Stimulated activated CD4-positive, alpha-beta T cell treated with anti-CD3 and anti-CD28 coated beads, TNF-alpha, amount 100 ng/mL, for 1 hour (primary cell): ENCODE measurements around the gene CFAP52.
"Not testable (repeated sequence)": the region's sequence is repeated elsewhere in the genome, so short reads cannot be mapped to it uniquely, and the experiment has no call there.

Source experiments
- DNase-seq, 3 donors: peaks; one replicate each; pipeline ENCODE4 v3.0.0-alpha.2; 2020; ENCODE audit warnings: low read depth in 3 of 3, low spot score in 1 of 3

The CFAP52 gene

DNA sequence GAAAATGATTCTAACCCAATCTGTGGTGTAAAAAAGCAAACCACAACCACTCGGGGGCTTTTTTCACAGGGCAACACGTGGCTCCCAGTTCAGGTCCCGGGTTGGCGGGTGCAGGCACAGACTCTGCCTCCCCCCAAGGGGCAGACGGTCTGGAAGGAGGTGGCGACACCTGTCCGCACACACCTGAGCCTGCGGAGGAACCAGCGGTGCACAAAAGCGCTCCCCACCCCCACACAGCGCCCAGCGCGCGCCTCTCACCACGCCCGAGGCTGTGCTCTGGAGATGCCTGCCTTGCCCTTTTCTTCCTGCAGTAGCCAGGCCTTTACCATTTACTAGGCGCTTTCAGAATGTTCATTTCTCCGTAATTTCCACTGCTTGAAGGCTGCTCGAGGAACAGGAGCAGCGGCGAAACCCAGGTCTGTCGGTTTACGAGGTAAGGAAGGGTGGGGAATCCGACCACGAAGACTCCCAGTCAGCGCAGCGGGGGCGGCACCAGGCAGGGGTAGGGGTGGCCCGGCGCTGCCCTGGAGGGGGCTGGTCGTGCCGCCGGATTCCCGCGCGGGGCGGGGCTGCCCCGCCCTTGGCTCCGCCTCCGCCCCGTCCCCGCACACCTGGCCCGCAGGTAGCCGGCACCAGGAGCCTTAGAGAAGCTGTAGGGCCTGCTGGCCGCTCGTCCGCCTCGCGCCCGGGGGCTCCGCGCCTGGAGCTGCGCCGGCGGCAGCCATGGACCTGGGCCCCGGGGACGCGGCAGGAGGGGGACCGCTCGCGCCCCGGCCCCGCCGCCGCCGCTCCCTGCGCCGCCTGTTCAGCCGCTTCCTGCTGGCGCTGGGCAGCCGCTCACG lies 68.7 kb downstream of the CFAP52 start, which contains the start of gene USP43:
USP43 (plus strand) TSS at position 608 of the 842 bp plus-strand sequence; CDS start at position 724, 116 bp downstream.
- DNase-seq, result peak in 1 of 3 donors; percentile 5

DNA sequence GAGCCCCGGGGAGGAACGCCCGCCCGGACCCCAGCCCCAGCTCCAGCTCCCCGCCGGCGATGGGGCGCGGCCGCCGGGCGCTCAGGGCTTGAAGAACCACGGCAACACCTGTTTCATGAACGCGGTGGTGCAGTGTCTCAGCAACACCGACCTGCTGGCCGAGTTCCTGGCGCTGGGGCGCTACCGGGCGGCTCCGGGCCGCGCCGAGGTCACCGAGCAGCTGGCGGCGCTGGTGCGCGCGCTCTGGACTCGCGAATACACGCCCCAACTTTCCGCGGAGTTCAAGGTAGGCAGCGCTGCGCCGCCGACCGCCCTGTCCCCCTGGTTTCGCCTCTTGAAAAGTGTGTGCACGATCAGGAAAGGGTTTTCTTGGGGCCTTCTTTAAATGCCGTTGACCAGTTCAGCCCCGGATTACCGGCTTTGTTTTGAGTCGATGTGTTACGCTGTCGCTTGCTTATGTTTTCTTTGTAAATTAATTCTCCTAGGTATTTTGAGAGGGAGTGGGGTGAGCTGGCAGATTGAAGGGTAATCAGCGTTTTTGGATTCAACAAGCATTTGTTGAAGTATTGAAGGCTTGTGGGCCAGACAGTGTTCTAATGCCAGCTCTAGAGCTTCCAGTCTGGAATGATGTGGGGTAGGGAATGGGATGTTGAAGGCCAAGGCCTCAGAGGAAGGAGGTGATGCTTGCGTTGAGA lies 69.6 kb downstream of the CFAP52 start:
- DNase-seq, result no peak

DNA sequence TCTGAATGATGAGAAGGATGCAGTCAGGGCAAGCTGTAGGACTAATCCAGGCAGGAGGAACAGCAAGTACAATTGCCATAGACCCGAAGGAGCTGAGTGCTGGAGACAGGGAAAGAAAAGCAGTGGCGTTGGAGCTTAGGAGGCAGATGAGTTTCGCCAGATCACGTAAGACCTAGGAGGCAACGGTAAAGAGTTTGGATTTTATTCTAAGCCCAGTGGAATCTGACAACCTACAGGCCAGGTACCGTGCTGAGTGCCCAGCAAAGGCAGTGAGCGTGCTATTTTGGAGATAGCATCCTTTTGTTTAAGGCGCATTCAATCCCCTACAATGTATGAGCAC lies 70.1 kb downstream of the CFAP52 start:
- DNase-seq, result no peak

DNA sequence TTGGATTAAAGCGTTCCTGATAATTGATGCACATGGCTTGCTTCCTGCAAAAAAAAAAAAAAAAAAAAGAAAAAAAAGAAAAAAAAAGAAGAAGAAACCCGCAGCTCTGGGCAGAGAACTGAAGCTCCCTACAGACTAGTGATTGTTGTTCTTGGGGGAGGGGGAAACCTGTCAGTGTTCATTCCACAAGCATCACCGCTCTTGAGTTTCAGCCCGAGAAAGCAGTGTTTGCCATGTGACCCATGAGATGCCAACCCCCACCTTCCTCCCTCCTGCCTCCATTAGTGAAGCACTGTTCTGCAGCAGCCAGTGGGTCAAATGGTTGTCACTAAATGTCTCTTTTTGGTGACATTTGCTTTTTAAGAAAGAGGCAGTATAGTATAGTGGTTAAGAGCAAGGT lies 70.6 kb downstream of the CFAP52 start:
- DNase-seq, result no peak

DNA sequence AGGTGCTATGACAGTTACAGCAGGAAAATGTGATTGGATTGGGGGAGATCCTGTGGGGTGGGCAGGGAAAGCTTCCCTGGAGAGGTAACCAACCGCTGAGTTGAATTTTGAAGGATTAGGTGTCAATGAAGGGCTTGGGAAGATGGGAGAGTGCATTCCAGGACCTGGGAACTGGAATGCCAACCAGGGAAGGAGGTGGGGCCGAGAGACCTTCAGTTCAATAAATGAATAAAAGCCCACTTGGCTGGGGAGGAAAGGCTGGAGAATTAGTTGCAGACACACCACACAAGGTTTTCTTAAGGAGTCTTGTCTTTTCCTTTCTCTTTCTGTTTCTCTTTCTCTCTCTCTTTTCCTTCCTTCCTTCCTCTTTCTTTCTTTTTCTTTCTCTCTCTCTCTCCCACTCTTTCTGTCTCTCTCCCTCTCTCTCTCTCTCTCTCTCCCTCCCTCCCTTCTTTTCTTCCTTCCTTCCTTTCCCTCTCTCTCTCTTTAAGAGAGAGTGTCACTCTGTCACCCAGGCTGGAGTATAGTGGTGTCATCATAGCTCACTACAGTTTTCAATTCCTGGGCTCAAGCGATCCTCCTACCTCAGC lies 72.2 kb downstream of the CFAP52 start:
- DNase-seq, result no peak

DNA sequence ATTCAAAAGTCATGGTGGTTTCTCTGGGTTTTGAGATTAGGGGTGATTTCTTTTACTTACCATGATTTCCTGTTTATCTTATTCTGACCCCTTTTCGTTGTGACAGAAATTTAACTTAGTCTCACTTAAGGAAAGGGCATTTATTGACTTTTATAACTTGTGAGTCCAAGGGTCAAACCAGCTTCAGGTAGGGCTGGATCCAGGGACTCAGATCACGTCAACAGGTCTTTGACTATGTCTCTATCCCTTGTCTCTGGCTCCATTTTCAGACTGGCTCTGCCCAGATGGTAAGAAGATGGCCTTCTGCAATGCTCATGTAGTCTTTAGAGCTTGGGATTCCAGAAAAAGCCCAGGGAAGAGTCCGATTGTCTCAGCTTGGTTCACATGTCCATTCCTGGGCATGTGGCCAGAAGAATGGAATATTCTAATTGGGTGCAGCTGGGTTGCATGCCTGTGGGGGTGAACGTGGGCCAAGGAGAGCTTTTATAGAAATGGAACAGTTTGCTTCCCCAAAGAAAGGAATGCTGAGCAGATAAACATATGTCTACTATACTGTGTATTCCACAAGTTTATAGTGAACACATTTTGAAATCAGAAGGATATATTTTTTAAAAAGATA lies 82.3 kb downstream of the CFAP52 start:
- DNase-seq, result no peak

DNA sequence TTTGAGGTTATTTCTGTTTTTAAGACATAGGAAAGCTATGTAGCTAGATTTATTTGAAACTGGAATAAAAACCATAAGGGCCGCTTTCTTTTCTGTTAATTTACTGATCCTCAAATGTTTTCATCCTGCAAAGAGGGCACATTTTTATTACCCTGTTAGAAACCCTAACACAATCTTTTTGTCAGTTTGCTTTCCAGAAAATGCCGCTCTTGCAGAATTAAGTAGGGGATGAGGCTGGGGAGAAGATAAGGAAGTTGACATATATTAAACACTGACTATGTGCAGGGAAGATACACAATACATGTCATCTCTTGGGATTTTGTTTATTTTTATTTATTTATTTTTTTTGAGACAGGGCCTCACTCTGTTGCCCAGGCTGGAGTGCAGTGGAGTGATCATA lies 84.6 kb downstream of the CFAP52 start:
- no peak for DNase-seq

DNA sequence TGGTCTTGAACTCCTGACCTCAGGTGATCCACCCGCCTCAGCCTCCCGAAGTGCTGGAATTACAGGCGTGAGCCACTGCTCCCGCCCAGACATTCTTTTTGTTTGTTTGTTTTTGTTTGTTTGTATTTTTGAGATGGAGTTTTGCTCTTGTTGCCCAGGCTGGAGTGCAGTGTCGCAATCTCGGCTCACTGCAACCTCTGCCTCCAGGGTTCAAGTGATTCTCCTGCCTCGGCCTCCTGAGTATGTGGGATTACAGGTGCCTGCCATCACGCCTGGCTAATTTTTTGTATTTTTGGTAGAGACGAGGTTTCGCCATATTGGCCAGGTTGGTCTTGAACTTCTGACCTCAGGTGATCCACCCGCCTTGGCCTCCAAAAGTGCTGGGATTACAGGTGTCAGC lies 87.1 kb downstream of the CFAP52 start:
- not testable (repeated sequence) for DNase-seq

DNA sequence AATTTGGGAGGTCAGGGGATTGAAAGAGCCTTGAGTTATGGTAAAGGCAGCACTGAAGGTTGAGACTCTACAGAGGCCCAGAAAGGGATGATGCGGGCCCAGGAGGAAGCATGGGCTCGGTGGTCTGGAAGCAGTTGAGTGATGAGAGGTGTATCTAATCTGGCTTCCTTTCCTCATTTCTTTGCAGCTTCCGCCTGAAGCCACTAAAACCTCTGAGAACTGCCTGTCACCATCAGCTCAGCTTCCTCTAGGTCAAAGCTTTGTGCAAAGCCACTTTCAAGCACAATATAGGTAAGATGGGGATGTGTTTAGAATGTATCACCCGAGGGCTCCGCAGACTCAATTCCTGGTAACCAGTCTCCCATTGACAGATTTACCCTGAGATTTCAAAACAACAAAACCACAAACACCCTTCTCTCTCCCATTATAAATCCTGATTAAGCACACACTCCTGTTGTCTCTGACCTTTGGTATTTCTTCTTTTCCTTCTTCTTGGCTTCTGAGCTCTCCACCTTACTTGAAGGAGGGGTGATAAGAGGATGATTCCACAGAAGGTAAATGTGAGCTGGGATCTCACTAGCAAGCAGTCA lies 90.1 kb downstream of the CFAP52 start:
- DNase-seq, result no peak

DNA sequence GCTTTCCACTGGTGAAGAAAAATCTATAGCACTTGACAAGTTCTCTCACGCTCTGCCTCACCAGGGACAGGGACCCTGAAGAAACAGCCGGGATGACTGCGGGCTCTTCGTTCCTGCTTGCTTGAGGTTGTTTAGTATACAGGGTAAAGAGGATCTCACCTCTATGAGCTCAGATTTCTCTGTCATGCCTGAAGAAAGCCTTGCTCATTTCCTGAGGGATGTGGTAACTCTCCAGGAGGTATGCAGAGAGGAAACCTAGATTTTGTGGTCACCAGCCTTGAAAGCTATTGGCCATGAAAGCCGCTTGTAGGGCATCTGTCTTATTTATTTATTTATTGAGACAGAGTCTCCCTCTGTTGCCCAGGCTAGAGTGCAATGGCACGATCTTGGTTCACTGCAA lies 92.1 kb downstream of the CFAP52 start:
- DNase-seq, result no peak

DNA sequence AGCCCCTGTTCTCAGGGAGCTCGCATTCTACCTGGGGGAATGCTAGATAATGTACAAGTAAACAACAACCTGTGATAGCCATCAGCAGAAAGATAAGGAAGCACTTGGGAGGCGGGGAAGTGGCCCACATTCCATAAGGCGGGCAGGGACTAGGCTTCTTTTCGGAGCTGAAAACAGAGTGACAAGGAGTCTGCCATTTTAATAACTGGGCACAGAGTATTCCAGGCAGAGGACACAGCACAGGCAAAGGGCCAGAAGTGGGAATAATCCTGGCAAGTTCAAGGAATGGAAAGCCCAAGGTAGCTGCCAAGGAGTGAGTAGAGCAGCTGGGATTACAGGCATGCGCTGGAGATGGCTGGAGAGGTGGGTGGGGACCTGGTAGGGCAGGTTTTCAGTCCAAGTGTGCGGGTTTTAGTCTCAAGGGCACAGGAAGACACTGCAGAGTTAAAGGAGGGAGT lies 93.1 kb downstream of the CFAP52 start:
- no peak for DNase-seq

DNA sequence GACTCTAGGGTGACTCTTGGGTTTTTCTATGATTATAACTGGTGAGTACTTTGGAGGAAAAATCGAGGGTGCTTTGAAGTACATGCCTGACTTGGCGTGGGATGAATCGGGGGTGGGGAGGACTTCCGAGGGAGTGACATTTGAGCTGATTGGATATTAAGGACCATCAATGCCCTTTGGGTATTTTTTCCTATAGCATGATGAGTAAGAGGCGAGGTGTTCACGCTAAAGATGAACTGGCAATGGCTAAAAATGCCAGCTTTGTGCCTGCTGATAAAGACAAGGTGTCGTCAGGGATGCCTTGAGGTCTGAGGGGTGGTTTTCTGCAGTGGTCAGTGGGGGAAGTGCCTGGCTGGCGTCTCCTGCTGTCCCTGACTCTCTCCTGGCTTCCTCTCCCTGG lies 94.2 kb downstream of the CFAP52 start:
- no peak for DNase-seq

DNA sequence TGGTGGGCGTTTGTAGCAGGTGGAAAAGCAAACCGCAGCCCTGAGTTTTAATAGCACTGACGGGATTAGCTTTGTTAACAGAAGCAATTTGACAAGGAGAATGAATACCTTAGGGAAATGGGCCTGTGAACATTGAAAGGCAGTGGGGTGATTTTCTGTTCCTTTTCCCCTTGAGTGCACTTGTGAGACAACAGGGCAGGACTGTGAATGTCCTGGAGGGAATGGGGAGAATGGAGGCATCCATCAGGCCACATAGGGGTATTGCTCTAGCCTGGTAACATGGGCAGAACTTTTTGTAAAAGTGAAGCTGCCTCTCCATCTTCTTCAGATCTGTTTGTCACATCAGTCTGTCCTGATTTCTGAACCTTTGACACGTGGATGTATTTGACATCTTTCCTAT lies 95.1 kb downstream of the CFAP52 start:
- no peak for DNase-seq

DNA sequence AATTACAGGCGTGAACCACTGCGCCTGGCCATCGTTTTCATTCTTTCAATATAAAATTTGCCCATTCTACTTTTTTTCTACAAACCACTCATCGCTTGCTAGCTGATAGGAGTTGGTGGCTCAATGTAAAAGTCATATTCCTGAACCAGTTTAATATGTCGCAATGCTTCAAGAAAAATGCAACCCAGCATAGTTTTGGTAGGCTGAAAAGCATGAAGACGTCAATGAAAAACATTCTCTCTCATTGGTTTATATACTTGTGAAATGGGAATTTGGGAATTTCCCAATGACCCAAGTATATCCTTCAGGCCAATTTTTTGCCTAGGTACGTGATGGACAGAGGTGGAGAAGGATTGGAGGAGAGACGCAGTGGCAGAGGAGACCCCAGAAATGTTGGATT lies 95.8 kb downstream of the CFAP52 start:
- DNase-seq, result no peak

DNA sequence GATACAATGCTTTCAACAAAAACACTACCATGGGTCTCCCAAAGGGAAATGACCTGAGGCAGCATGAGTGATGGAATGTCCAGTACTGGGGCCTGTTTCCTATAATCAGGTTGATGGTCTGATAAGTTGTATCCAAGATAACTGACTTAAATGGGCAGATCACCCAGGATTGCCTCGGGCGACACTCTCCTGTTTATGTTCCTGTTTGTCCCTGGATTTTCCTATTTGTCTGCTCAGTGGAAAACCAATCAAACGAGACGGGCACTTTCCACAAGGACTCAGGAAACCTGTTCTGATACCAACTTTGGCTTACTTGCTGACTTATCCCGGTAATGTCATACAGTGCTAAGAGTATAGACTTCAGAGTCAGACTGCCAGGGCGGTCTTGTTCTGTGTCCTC lies 96.2 kb downstream of the CFAP52 start:
- no peak for DNase-seq

DNA sequence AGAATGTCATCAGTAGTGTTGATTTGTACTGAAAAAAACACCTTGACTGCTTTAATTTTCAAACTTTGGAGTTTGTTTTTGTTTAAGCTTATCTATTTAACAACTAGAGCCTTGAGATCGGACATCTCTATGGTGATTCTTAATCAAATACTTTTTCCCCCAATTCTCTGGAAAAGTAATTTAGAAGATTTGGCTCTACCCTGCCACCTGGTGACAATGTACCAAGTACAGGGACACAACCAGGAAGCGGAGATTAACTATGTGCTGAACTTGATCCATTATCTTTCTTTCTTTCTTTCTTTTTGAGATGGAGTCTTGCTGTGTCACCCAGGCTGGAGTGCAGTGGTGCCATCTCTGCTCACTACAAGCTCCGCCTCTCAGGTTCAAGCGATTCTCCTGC lies 99.6 kb downstream of the CFAP52 start:
- DNase-seq, result no peak

DNA sequence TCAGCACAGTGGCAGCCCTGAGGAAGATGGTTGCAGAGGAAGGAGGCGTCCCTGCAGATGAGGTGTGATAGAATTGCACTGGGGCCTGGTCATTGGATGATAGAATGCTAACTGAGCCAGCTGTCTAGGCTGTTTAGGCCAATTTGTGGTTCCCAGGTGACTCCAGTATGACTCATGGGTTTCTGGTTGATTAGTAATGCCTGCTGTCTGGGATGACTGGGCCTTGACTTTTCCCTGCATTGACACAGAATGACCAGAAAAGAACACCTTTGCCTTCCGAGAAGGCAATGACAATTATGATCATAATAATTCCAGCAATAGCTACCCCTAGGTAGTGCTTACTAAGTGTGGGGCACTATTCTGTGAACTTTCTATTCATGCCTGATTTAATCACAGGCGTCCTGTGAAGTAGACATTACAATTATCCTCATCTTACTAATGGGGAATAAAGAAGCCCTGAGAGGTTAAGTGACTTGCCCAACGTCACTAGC lies 100.4 kb downstream of the CFAP52 start:
- no peak for DNase-seq

DNA sequence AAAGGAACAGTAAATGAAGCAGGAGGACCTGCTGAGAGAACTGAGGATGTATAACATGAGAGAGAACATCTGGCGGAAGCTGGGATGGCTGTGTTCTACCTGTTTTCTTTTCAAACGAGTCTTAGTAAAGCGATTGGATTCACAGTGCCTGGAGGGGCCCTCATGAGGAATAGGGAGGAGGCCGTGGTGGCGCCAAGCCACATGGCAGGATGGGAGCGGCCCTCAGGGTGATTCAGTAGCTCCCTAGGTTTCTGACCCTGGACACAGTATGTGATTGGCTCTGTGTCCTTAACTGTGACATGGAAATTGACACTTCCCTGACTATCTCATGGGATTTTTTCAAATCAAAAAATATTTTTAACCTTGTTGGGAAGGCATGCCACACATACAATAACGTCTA lies 101.0 kb downstream of the CFAP52 start:
- no peak for DNase-seq

DNA sequence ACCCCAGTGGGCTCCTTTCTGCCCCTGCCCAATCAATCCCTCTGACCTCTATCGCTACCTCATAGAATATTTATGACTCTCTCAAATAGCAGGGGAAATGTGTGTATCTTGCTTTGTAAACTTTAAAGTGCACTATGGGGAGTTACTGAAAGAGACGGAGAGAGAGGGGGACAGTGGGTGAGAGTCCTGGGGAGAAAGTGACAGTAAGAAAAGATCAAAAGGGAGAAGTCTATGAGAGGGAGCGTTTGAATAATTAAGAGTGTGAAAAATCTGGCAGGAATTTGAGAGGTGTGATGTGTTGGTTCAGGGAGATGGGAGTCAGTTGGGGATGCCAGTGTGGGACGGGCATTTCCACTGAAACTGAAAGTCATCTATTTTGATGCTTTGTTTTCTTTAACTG lies 101.5 kb downstream of the CFAP52 start:
- DNase-seq, result no peak

DNA sequence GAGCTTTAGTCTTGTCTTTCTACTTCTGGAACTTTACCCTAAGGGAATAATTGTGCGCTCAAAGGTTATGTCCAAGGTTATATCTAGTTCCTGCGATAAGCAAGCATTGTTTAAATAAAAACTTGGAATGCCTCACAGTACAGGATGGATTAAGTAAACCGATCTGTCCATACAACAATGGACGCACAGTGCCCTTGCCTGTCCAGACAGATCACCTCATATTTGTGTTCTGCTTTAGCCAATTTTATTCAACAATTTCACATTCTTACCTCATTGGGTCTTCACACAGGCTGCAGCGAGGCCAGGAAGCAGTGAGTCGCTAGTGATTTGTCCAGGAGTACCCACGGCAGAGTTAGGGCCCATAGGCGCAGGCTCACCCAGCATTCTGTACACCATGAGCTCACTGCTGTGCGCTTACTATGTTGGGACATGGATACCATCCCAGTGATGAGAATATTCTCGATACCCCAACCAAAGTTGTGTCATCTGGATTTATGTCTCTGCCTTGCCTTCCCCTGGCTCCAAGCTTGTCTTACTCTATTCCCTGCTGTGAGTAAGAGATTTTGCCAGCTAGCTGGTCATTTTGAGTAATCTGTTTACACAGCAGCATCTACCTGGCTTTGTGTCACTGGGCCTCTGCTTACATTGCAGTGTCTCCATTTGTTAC lies 108.6 kb downstream of the CFAP52 start:
- DNase-seq, result no peak
